ACHN (cell line): ENCODE data around the gene SLC26A3.
"Not testable (repeated sequence)": the region's sequence is repeated elsewhere in the genome, so short reads cannot be mapped to it uniquely, and the experiment has no call there.

ENCODE experiments used
- DNase-seq: peaks from one replicate; pipeline ENCODE4 v3.0.0-alpha.2; 2015
- in situ Hi-C: cut with HindIII; loops from 2 replicates; pipeline ENCODE4 v1.10.0; 2017; ENCODE audit warnings: low sequenced_read_pairs, low pct_ligation_motif_present, low pct_unique_long_range_greater_than_20kb

Gene SLC26A3

DNA sequence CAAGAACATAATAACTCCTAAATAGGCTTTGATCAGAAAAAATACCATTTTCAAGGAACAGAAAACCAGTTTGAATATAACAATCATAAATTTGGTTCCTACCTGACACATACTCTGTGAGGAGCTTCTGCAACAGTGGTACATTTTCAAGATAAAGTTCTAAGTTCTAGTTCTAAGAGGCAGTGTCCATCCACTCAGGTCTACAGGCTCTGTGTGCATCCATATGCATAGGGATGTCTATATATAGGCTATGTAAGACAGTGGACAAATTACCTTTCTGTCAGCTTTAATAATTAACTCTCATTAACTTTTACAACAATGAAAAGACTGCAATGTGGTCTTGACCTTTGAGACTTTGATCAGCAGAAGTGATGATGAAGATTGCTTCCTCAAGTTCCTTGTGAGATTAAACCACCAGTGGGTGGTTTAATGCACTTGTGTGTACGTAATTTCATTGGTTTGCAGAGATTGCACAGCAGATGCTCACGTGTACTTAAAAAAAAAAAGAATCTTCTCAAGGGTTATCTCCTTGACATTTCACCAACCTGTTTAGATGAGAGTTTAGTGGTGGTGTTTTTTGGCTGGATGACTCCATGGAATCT is at the start of gene SLC26A3:
Gene SLC26A3 (minus strand): TSS at position 215 of the 602 bp plus-strand sequence. CDS start 8,714 bp downstream, outside the sequence.
- DNase-seq: no peak
- in situ Hi-C loops: no loop called here

DNA sequence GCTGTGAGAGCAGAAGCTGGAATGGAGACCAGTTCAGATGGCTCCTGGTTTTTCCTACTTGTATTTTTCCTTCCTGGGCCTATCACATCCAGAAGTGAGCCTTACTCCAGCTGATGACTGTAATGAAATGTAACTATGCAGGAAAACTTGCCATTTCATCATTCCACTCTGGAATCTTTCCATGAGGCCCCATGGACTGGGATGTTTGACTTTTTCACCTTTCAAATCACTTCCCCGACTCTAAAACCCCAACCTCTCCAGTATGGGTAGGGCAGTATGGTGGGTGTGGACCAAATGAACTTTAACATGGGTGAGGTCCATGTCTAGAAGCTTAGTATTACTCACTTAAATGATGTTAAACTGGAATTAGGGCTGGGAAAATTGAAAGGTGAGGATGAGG is 47.6 kb upstream of the SLC26A3 start:
- in situ Hi-C loops: loop anchor here (25.0 kb wide), 1 partner anchor 88 kb away; no protein-coding TSS in a partner anchor
- no peak for DNase-seq

DNA sequence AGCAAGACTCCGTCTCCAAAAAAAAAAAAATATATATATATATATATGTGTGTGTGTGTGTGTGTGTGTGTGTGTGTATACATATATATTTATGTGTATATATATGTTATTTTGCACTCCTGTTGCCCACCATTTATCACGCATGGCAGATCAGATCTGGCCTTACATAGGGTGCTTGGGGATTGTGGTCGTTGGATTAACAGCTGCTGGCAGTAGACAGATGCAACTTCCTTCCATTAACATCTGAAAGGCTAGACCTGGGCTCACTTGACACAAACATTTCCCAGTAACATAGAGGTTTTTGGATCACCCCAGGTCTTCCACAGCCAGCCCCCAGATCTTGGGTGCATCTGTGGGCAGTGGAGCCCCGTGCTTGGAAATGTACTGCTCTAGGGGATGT is 47.2 kb upstream of the SLC26A3 start:
- no peak for DNase-seq
- in situ Hi-C loops: loop anchor here (25.0 kb wide), 1 partner anchor 88 kb away; no protein-coding TSS in a partner anchor

DNA sequence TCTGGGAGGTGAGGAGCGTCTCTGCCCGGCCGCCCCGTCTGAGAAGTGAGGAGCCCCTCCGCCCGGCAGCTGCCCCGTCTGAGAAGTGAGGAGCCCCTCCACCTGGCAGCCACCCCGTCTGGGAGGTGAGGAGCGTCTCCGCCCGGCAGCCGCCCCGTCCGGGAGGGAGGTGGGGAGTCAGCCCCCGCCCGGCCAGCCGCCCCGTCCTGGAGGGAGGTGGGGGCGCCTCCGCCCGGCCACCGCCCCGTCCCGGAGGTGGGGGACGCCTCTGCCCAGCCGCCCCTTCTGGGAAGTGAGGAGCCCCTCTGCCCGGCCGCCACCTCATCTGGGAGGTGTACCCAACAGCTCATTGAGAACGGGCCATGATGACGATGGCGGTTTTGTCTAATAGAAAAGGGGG is 45.2 kb upstream of the SLC26A3 start:
- in situ Hi-C loops: not testable (repeated sequence)

DNA sequence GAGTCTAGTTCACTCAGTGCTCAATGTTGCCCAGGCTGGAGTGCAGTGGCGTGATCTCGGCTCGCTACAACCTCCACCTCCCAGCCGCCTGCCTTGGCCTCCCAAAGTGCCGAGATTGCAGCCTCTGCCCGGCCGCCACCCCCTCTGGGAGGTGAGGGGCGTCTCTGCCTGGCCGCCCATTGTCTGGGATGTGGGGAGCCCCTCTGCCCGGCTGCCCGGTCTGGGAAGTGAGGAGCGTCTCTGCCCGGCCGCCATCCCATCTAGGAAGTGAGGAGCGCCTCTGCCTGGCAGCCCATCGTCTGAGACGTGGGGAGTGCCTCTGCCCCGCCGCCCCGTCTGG is 44.8 kb upstream of the SLC26A3 start:
- DNase-seq, in situ Hi-C loops: not testable (repeated sequence)

More for the DNA sequence above, 45.2 kb upstream of the SLC26A3 start:
- not testable (repeated sequence) for DNase-seq

DNA sequence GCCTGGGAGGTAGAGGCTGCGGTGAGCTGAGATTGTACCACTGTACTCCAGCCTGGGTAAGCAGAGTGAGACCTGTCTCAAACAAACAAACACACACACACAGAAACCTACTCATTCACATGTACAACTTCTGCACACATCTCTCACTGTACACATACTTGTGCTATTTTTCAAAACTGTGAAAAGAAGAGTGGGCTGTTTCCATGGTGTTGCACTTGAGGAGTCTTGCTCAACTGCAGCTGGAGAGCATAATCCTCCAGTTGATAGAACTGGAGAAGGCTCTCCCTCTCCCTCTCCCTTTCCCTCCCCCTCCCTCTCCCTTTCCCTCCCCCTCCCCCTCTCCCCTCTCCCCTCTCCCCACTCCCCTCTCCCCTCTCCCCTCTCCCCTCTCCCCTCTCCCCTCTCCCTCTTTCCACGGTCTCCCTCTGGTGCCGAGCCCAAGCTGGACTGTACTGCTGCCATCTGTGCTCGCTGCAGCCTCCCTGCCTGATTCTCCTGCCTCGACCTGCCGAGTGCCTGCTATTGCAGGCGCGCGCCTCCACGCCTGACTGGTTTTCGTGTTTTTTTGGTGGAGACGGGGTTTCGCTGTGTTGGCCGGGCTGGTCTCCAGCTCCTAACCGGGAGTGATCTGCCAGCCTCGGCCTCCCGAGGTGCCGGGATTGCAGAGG is 44.3 kb upstream of the SLC26A3 start:
- in situ Hi-C loops: no loop called here
- DNase-seq: no peak

DNA sequence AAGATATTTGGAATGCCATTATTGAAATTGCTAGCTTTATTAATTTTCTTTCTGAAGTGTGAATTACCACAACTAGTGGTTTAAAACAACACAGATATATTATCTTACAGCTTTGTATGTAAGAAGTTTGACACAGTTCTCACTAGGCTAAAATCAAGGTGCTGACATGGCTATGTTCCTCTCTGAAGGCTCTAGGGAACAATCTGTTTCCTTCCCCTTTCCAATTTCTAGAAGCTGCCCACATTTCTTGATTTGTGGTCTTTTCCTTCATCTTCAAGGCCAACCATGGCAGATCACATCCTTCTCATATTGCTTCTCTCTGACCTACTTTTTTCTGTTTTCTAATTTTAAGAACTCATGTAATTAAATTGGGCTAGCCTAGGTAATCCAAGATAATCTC is 43.3 kb upstream of the SLC26A3 start:
- DNase-seq: no peak
- in situ Hi-C loops: no loop called here

DNA sequence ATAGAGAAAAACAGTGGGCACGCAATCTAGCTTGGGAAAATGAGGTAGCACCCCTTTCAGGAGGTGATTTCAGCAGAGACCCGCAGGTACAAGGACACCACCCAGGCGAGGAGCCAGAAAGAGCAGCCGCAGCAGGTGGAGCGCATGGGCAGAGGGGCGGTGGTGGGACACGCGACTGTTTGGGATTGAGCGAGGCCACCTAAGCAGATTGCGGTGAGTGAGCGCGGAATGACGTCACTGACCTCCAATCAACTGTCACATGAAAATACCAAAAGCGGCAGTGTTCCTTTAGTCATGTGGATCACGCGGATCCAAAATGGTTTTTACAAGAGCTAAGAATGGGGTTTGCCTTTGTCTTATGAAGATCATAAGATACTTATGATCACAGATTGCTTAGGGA is 40.2 kb upstream of the SLC26A3 start:
- in situ Hi-C loops: no loop called here
- DNase-seq: no peak

DNA sequence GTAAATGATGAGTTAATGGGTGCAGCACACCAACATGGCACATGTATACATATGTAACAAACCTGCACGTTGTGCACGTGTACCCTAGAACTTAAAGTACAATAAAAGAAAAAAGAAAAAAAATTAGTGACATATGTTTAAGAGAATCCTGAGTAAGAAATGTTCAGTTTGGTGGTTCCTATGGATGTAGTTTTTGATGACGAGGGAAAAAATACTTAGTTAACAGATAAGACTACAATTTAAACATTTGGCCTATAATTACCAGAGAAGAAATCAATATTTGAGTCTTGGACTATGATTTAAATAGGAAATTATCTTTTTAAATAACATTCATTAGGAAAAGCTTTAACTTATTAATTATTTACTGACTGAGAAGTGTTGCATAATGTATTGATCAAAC is 39.2 kb upstream of the SLC26A3 start:
- in situ Hi-C loops: no loop called here
- DNase-seq: no peak

DNA sequence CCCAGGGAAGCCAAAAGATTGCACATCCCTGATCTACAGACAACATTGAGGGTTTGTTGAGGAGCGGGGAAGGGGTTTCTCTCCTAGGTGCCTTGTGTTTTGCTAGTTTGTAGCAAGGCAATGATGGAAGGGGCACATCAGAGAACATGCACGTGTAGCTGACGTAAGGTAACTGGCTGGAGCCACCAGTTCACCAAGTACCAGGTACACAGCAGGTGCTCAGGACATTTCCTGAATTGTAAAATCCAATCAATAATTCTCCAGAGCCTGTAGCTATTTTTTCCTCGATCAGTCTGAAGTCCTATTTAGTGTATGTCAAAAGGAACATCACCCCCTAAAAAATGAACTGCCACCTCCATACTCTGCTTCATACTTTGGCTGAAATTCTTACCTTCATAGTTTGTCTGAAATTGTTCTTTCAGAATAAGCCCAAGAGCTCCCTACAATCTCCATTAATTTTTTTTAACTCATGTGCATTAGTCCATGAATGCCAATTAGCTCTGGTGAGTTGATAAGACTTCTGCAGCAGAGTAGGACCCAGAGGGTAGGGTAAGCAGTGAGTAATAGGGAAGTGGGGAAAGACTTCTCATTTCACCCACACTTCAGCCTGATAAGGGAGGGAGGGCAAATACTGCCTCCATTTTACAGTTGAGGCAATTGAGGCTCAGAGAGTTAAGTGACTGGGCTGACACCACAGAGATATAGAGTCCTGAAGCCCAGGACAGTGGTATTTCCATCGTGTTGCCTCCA is 36.0 kb upstream of the SLC26A3 start:
- in situ Hi-C loops: no loop called here

DNA sequence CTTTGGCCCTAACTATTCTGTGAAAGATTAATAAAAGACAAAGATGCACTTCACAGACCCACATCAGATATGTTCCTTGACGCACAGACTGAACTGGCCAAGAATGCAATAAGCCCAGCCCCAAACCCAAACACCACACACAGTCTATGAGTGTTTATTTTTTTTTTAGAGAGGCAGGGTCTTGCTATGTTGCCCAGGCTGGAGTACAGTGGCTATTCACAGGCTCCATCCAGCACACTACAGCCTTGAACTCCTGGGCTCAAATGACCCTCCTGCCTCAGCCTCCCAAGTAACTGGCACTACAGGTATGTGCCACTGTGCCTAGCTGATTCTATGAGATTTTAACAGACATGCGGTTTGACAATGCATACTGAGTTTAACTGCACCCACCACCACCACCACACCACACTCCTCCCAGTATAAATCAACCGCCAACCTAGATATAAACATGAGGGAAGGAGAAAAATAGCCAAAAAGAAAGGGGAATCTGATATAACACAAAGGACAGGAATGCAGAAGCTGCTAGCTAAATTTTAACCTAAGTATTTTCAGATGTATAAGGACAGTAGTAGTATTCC is 35.1 kb upstream of the SLC26A3 start:
- in situ Hi-C loops: no loop called here

More for the DNA sequence above, 36.0 kb upstream of the SLC26A3 start:
- no peak for DNase-seq

DNA sequence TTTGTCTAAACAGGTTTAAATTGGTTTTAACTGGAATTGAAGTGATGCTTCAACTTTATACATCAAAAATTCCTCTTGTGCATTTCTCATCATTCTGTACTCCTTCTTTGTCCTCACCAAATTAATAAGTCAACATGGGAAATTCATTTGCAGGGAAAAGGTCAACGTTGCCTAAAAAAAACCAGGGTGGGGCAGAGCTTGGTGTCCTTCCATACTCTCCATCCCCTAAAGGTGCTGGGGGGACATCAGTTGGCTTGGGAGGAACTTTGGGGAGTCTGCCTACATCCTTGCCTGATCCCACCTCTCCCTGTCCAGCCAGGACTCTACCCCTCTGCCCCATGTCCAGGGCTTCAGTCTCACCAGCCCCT is 34.1 kb upstream of the SLC26A3 start:
- DNase-seq: no peak
- in situ Hi-C loops: no loop called here

More for the DNA sequence above, 35.1 kb upstream of the SLC26A3 start:
- no peak for DNase-seq

DNA sequence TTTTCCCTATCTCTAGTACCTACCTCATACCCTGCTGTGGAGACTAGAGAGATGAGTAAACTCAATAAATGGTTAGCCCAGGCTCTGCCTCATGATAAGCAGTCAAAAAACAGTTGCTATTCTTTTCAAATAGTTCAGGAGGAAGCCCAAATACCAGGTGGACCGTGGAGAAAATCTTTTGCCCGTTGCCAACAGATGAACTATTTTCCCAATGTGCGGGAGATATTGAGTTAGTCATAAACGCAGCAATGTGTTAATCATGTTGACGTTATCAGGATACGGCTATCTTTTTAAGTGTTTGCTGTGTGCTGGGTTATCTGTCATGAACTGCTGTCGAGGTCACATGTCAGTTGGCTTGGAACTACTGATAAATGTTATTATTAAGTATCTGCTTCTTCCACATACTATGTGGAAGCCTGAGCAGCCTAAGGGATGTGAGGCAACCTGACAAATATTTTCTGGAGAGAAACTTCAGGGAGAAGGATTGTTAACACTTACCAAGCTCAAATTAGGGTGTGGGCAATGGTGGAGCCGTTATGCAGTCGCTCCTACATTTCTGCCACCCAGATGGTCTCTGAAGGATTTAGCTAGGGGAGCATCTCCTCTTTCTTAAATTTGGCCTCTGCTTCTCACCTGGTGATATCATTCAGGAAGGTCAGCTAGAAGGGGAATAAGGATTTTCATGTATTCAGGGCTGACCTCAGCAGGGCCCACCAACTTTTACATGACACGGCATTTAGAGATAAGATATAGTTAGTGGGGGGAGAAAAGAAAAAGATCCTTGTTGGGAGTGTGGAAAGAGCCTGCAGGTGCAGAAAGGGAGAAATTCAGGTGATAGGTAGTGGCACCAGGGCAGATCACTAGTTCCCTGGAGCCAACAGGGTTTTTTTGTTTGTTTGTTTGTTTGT is 33.5 kb upstream of the SLC26A3 start:
- DNase-seq: no peak
- in situ Hi-C loops: no loop called here

DNA sequence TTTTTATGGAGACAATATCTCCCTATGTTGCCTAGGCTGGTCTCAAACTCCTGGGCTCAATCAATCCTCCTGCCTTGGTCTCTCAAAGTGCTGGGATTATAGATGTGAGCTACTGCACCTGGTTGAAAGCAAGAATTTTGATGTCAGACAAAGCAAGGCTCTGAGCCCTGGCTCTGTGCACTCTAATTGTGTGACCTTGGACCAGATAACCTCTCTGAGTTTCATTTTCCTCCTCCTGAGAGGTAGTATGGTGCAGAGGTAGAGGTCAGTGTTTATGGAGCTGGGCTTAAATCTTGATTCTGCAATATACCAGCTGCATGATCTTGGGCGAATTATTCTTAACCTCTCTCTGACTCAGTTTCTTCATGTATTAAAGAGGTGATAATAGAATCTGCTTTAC is 31.4 kb upstream of the SLC26A3 start:
- in situ Hi-C loops: no loop called here
- no peak for DNase-seq

DNA sequence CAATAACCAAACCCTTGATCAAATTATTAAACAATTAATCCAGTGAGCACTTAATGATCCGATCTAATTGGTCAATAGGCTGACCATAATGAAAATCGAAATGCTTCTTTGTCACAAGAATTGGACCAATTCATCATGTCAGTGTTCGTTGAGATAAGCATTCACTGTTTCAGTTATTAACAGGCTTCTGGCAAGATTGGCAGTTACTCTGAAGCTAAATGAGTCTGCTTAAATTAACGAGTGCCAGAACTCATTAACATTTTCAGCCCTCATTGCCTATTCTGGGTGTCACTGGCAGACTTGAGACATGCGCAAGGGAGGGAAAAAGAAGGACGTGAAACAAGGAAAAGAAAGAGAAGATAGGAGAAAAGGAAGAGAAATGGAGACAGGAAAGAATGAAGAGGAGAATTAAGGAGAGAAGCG is 30.7 kb upstream of the SLC26A3 start:
- in situ Hi-C loops: no loop called here
- DNase-seq: no peak

DNA sequence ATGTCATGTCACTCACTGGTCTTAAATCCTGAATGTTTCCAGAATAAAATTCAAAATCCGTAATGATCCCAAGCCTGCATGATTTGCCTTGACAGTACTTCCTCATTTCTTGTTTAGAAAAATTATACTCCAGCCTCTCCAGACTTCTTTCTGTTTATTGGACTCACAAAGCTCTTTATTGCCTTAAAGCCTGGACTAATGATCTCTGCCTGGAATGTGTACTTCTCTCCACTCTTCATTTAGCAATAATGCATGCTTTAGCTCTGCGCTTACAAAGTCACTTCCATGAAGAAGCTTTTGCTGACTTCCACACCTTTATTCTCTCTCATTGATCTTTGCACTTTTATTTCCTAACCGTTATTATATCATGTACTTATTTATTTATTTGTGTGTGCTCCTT is 27.4 kb upstream of the SLC26A3 start:
- DNase-seq: no peak
- in situ Hi-C loops: no loop called here

DNA sequence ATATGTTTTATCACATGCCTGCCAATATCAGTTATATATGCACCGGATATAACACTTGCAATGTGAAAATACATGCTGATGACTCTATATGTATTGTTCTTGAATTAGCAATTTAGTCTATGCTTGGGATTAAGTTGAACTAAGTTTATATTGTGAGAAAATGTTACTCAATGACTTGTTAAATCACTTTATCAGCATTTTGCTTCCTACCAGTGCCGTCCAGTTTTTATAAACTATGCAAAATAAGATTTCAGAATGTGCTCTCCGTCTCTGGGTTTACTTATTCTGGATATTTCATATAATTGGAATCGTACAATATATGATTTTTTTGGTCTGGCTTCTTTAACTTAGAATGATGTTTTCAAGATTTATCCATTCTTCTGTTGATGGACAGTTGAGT is 25.5 kb upstream of the SLC26A3 start:
- in situ Hi-C loops: no loop called here
- no peak for DNase-seq

DNA sequence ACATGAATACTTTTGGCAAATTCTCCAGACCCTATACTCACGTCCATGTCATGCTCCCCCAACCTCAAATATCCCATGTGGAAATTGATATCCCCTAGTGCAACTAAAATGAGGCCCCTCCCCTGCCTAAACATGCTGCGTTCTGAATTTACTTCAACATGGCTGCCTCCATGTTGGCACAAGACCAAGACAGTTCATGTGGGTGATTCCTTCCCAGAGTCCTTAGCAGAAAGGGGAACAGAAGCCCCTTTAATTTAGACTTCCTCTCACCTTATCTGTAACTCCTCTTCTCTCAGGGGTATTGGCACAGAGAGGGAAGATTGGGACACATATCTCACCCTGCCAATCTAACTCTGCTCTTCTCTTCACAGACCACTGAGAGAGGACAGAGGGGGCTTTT is 24.5 kb upstream of the SLC26A3 start:
- in situ Hi-C loops: no loop called here

More for the DNA sequence above, 24.5 kb upstream of the SLC26A3 start:
- DNase-seq: no peak
